Sciatic nerve (tissue), 2 donors: ENCODE data around the gene C6orf120. TPM values are rescaled to one million over a fixed set of nuclear protein-coding genes. Genes with fewer than 3 reads are reported as not detected.

ENCODE experiments used
- ATAC-seq: fragments of 200-7000 bp; cut with Tn5 transposase; one replicate; pipeline ENCODE4 v1.9.1; 2020; ENCODE audit warnings: mild to moderate bottlenecking, moderate library complexity
- DNase-seq: peaks from one replicate; pipeline ENCODE4 v3.0.0-alpha.2; 2020; ENCODE audit warnings: low spot score
- intact Hi-C: fragments of 100-400 bp; cut with DNase I; formaldehyde crosslinking; loops from one replicate; pipeline ENCODE4 v1.14.2; 2022
- total RNA-seq: library from RNA; stranded (reverse); fragmentation: NEBNext Ultra II Directional; extraction: Animal tissue kit (Norgen Biotek cat#: 25700); gene quantifications from one replicate; pipeline ENCODE4 v1.2.1, GENCODE V29; 2021
- donor health status: DM: no; HTN: no; CAD: no.
- donor health status: DM: no; HTN: no; CAD: no.

C6orf120 gene
- total RNA-seq, 1 donor from 2014 or later: 28.2 TPM

- peak; percentile 72 for ATAC-seq
- DNase-seq: no peak
- intact Hi-C loops: no loop called here
Measured at GRCh38 chr6:169722362-169723199, 20.7 kb downstream of the C6orf120 start.

- ATAC-seq (peak; percentile 69), DNase-seq (peak; percentile 86)
- intact Hi-C loops: no loop called here
Measured at GRCh38 chr6:169723200-169723909, 21.4 kb downstream of the C6orf120 start.

GRCh38 chr6:169723991-169724493, 22.1 kb downstream of the C6orf120 start:
- ATAC-seq: no peak
- DNase-seq: peak; percentile 66
- intact Hi-C loops: no loop called here

- intact Hi-C loops: no loop called here
- ATAC-seq (peak; percentile 45), DNase-seq (peak; percentile 75)
Measured at GRCh38 chr6:169724494-169725124, 22.7 kb downstream of the C6orf120 start, which contains the start of gene PHF10. Gene PHF10 (minus strand): TSS chr6:169724500. CDS start chr6:169723931, 569 bp downstream.

- intact Hi-C loops: no loop called here
- ATAC-seq (peak; percentile 81), DNase-seq (peak; percentile 78)
Measured at GRCh38 chr6:169725125-169726048, 23.5 kb downstream of the C6orf120 start.

GRCh38 chr6:169726049-169726400, 24.1 kb downstream of the C6orf120 start:
- no peak for DNase-seq
- no peak for ATAC-seq
- intact Hi-C loops: no loop called here

GRCh38 chr6:169726963-169727362, 25.0 kb downstream of the C6orf120 start:
- ATAC-seq: no peak
- intact Hi-C loops: no loop called here
- DNase-seq: no peak

- DNase-seq (no peak), ATAC-seq (no peak)
- intact Hi-C loops: no loop called here
Measured at GRCh38 chr6:169729961-169730360, 28.0 kb downstream of the C6orf120 start.

GRCh38 chr6:169738204-169738975, 36.5 kb downstream of the C6orf120 start:
- no peak for DNase-seq
- ATAC-seq: peak; percentile 32
- intact Hi-C loops: no loop called here

GRCh38 chr6:169738976-169739529, 37.1 kb downstream of the C6orf120 start:
- intact Hi-C loops: no loop called here
- DNase-seq: no peak
- ATAC-seq: no peak

- ATAC-seq (no peak), DNase-seq (no peak)
- intact Hi-C loops: no loop called here
Measured at GRCh38 chr6:169741344-169741743, 39.4 kb downstream of the C6orf120 start.

GRCh38 chr6:169745405-169745804, 43.5 kb downstream of the C6orf120 start:
- intact Hi-C loops: no loop called here
- DNase-seq (no peak), ATAC-seq (no peak)

- no peak for ATAC-seq
- intact Hi-C loops: no loop called here
Measured at GRCh38 chr6:169746556-169746955, 44.6 kb downstream of the C6orf120 start.

GRCh38 chr6:169751242-169752073, 49.5 kb downstream of the C6orf120 start, which contains the start of the genes DYNLT2 and ERMARD:
Gene DYNLT2 (minus strand): TSS chr6:169751572. CDS start chr6:169751458, 114 bp downstream.
Gene ERMARD (plus strand): TSS chr6:169751622. CDS start chr6:169751658, 36 bp downstream.
- ATAC-seq: peak; percentile 99
- peak; percentile 95 for DNase-seq
- intact Hi-C loops: no loop called here

More at GRCh38 chr6:169746556-169746955, 44.6 kb downstream of the C6orf120 start:
- DNase-seq: no peak

- DNase-seq: no peak
- intact Hi-C loops: no loop called here
- no peak for ATAC-seq
Measured at GRCh38 chr6:169752074-169752623, 50.2 kb downstream of the C6orf120 start.
